ENCODE data around the gene SRSF12. TPM values are rescaled to one million over a fixed set of nuclear protein-coding genes. Genes with fewer than 3 reads are reported as not detected.

Gene SRSF12
- 1 to 10 TPM in 1 of 2 donors, not detected in 1; 1.1 TPM for total RNA-seq

DNA sequence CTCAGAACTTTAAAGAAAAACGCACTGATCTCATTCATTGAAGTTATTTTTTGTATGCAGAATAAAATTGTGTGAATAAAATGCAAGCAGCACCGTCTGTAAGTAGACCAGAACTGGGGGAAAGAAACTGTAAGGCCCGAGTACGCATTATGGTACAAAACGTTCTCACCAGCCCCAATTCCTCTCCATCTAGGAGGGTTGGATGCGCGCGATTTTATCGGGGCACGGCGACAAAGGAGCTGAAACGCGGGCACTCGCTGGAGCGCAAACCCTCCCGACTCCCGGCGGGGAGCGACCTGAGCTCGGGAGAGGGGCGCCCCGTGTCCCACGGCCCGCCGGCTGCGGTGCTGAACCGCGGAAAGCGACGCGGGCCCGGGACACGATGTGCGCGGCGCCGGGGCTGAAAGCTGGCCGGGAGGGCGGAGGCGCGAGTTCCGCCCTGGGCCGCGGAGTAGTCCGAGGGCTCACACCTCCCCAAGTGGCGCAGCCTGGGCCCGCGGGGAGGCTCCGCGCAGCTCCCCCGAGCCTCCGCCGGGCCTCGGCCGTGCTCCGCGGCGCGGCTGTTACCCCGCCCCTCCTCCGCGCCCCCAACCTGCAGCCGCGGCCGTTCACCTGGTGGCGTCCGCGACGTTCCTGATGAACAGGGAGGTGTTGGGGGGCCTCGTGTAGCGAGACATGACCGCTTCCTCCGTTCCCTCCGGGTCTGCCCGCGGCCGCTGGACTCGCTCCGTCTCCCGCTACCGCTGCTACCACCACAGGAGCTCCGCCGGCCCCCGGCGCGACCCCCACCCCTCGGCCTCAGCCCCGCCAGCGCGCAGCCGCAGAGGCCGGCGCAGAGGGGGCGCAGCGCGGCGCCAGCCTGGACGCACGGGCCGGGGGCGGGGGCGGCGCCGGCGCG lies at the start of gene SRSF12:
Gene SRSF12, minus strand, starts transcription at position 861 of the 898 bp plus-strand sequence. Its CDS starts 184 bp downstream, at position 677.
- Mint-ChIP-seq H3K27ac (peak within 1 kb of the TSS; percentile 57), H3K36me3 (ENCODE audit: low read depth) (no peaks in the 10 kb centered on the region), H3K4me3 (peak within 1 kb of the TSS; percentile 85), H3K9me3 (no peaks in the 10 kb centered on the region), H3K27me3 (peaks cover 6% of the 10 kb centered on the region), H3K4me1 (peaks cover 6% of the 10 kb centered on the region)
- ATAC-seq (replicated peaks), result peak; percentile 91

DNA sequence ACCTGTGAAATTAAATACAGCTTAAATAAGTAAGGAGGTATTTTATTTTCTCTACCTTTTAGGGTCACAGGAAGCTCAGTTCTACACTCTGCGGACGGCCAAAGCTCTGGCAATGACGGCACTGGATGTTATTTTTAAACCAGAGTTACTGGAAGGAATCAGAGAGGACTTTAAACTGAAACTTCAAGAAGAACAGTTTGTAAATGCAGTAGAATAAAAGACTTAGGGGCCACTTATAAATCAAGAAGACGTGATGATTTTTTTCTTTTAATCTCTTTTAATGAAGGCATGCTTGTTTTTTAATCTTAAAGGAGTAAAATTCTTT lies 44.1 kb upstream of the SRSF12 start:
- Mint-ChIP-seq H3K27me3 (no peaks in the 10 kb centered on the region), H3K27ac (no peak overlapping the region), H3K4me1 (no peaks in the 10 kb centered on the region), H3K4me3 (no peak overlapping the region), H3K9me3 (no peaks in the 10 kb centered on the region), H3K36me3 (ENCODE audit: low read depth) (peaks cover 64% of the 10 kb centered on the region)
- no peak for ATAC-seq (replicated peaks)

DNA sequence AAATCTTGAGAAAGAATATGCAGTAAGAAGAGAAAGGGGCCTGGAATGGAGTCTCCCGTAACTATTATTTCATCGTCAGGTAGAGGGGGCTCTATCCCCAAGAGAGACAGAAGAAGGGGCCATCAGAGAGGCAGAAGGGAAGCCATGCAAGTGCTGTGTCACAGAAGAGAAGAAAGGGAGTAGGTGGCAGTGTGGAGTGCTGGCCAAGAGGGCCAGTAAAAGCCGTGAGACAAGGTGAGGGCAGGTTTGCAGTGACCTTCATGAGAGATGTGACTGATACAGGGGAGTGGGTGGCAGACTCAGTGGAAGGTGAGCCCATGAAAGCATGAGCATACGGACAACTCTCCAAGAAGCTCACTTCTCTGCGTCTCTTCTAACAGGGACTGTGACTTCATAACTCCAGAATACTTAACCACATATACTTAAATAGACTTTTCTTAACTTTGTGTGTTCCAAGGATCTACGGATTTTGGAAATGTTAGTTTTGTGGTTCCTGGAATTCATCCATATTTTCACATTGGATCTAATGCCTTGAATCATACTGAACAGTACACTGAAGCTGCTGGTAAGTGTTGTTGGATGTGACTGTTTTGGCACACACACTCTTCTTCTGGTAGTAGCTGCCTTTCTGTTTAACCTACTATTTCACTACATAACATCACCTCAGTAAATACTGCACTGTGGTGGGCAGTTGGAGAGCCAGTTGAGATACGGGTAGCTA lies 43.6 kb upstream of the SRSF12 start:
- peak; percentile 14 for ATAC-seq (replicated peaks)
- Mint-ChIP-seq H3K27me3 (no peaks in the 10 kb centered on the region), H3K36me3 (ENCODE audit: low read depth) (peaks cover 67% of the 10 kb centered on the region), H3K4me3 (no peak overlapping the region), H3K27ac (no peak overlapping the region), H3K9me3 (no peaks in the 10 kb centered on the region), H3K4me1 (no peaks in the 10 kb centered on the region)

DNA sequence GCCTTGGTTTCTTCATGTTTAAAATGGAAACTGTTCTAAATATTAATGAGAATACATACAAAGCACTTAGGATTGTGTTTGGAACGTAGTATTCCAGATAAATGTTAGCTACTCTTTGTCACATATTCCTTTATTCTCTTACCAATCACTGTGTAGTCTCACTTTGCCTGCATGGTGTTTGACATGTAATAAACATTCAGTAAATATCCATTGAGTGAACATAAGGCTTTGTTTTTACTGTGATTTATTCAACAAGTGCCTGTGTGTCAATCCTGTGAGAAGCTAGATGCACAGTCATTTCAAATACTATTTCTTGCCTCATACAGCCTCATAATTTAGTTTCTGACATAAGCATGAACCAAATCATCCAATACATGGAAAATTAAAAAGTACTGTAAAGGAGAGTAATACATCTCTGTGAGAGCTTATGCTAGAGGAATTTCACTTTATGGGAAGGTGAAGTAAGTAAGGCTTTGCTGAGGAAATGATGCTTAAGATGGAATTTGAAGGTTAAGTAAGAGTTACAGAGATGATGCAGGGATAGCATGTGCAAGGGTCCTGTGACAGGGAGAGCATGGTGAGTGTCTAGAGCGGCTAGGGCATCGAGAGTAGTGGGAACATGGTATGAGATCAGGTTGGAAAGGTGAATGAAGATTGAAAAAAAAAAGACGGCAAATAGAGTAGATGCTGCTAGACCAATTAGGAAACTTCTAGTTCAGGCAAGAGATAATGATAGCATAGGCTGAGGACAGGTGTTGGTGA lies 42.6 kb upstream of the SRSF12 start:
- Mint-ChIP-seq H3K27me3 (no peaks in the 10 kb centered on the region), H3K27ac (no peak overlapping the region), H3K9me3 (no peaks in the 10 kb centered on the region), H3K36me3 (ENCODE audit: low read depth) (peaks cover 72% of the 10 kb centered on the region), H3K4me1 (no peaks in the 10 kb centered on the region), H3K4me3 (no peak overlapping the region)
- no peak for ATAC-seq (replicated peaks)

DNA sequence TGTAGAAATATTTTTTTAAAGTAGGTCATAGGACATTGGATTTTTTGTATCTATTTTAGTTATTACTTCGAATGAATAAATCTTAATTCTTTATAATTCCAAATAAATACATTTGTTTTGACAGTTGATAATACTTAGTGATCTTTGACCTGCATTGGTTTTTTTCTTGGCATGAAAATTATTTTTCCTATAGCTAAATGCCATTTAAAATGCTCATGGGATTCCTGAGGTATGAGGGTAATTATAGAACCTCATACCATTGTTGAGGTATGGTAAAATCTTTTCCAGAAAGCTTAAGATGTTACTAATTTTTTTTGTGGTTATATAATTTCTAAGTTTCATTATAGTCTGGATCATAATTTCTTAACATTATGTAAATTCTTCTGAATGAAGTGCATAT lies 36.3 kb upstream of the SRSF12 start:
- Mint-ChIP-seq H3K27ac (no peak overlapping the region), H3K4me3 (no peak overlapping the region), H3K27me3 (no peaks in the 10 kb centered on the region), H3K9me3 (no peaks in the 10 kb centered on the region), H3K4me1 (no peaks in the 10 kb centered on the region), H3K36me3 (ENCODE audit: low read depth) (peaks cover 63% of the 10 kb centered on the region)
- no peak for ATAC-seq (replicated peaks)

DNA sequence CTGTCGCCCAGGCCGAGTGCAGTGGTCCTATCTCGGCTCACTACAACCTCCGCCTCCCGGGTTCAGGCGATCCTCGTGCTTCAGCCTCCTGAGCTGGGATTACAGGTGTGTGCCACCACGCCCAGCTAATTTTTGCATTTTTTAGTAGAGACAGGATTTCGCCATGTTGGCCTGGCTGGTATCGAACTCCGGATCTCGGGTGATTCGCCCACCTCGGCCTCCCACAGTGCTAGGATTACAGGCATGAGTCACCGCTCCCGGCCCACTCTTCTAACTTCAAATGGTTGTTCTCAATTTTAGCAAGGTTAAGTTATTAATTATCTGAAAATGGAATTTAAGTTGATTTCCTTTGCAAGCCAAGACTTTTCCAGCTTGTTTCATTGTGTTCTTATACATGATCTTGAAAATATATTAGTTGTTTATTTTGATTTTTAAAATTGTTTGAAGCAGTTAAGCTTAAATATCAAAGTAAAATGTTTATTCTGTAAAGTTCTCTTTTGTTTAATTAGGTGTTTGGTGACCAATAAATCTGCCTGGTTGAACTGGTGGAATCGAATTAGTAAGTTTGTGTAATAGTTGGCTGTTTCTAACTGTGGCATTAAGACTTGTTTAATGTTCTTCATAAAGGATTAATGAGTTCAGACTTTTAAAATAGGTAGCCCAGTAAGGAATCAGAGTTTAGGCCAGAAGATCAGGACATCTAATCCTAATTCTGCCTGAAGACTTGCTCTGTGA lies 30.3 kb upstream of the SRSF12 start:
- Mint-ChIP-seq H3K4me1 (peaks cover 15% of the 10 kb centered on the region), H3K9me3 (no peaks in the 10 kb centered on the region), H3K27me3 (no peaks in the 10 kb centered on the region), H3K27ac (no peak overlapping the region), H3K36me3 (ENCODE audit: low read depth) (peaks cover 46% of the 10 kb centered on the region), H3K4me3 (peak overlapping the region; percentile 45)
- no peak for ATAC-seq (replicated peaks)

DNA sequence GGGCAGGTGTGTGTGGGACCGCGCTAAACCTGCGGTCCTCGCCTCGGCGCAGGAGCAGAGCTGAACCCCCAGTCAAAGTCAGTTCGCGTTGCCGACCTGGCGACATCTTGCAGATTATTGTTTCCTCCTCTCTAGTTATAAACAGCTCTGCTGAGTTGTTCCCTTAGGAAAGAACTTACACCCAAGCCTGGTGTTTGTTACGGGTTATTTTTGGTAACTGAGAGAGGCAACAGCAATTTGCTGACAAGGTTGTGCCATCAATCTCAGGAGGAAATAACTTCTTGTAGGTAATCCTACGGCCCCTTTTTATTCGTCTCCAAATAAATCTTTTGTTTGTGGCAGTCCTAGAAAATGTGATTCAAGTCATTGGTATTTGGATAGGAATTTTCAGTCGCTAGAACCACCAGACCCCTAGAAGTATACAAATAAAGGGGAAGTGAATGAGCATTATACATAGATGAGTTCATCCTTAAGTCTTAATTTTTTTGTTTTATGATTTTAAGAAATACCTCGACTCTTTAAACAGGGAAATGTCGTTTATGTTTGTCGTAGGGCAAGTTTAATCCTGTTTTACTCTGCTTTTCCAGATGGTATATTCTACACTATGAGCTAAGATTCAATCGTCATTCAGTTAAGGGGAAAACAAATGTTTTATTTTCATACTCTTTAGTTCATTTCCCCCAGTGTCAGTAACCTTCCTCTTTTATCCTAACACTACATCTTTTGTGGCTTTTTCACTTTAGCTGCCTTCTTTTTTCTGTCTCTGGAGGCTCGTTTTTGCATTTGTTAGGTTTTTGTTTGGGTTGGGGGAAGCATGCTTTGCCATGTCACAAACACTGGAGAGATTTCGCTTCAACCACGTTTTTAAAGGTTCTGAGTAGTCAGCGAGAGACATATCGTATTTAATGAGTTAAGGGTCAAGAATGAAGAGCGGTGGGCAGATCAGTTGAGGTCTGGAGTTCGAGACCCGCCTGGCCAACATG lies 29.1 kb upstream of the SRSF12 start:
- peaks cover 15% of the 10 kb centered on the region for H3K4me1 Mint-ChIP-seq
- H3K27ac Mint-ChIP-seq, result peak overlapping the region; percentile 47
- ATAC-seq (replicated peaks), result peak; percentile 20
- H3K36me3 Mint-ChIP-seq (ENCODE audit: low read depth), result peaks cover 39% of the 10 kb centered on the region
- no peaks in the 10 kb centered on the region for H3K9me3 Mint-ChIP-seq
- peak overlapping the region; percentile 81 for H3K4me3 Mint-ChIP-seq
- no peaks in the 10 kb centered on the region for H3K27me3 Mint-ChIP-seq

DNA sequence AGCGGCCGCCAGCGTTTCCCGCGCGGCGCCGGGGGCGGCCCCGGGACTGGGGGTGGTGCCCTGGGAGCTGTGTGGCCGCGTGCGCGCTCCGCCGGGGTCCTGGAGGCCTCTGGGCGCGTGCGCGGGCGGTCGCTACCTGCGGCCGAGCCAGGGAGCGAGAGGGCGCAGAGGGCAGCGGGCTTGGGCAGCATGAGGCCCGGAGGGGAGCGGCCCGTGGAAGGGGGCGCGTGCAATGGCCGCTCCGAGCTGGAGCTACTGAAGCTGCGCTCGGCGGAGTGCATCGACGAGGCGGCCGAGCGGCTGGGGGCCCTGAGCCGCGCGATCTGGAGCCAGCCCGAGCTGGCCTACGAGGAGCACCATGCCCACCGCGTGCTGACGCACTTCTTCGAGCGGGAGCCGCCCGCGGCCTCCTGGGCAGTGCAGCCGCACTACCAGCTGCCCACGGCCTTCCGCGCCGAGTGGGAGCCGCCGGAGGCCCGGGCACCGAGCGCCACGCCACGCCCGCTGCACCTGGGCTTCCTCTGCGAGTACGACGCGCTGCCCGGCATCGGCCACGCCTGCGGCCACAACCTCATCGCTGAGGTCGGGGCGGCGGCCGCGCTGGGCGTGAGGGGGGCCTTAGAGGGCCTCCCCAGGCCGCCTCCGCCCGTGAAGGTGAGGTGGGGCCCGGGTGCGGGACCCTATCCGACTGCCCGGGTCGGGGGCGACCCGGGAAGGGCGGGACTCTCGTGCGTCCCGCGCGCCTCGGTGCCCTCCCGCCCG lies 28.3 kb upstream of the SRSF12 start, which contains the start of gene PM20D2:
Gene PM20D2, plus strand, starts transcription at position 100 of the 762 bp plus-strand sequence. Its CDS starts 90 bp downstream, at position 190.
- Mint-ChIP-seq H3K4me3 (peak within 1 kb of the TSS; percentile 95), H3K9me3 (no peaks in the 10 kb centered on the region), H3K36me3 (ENCODE audit: low read depth) (peaks cover 31% of the 10 kb centered on the region), H3K27ac (peak within 1 kb of the TSS; percentile 98), H3K27me3 (no peaks in the 10 kb centered on the region), H3K4me1 (peaks cover 15% of the 10 kb centered on the region)
- peak; percentile 68 for ATAC-seq (replicated peaks)

DNA sequence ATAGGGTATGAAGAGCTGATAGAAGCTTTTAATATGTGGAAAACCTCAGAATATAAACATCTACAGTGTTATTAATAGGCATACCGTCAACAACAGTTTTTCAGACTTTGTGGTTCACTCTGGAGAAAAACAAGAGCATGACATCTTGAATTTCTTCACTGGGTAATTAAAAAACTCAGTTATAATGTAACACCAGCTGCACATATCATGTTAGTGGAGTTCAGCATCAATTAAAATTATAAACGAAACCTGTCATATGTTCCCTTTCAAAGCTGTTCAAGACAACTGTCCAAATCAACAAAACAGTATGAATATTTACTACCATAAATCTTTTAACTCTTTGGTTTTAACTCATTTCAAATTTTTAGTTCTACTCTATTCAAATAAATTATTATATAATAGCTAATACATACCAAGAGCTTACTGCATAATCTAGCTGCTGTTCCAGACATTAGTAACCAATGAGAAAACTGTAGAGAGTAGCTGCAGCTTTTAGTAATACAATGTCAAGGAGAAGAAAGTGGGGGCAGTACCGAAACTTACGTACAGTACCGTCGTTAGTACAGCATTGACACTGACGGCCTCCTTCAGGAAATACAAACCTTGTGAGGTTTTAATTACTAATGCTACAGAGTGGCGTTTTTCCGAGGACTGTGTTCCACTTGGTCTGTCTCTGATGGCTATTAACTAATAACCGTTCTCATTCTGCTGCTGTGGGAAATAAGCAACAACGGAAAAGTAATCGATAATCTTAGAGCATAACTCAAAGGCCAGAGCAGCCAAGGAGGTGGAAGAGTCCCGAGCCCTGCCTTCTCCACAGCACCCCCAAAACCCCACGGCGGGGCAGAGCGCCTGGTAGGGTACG lies 27.5 kb upstream of the SRSF12 start:
- peaks cover 30% of the 10 kb centered on the region for H3K36me3 Mint-ChIP-seq (ENCODE audit: low read depth)
- peak overlapping the region; percentile 95 for H3K4me3 Mint-ChIP-seq
- peak overlapping the region; percentile 98 for H3K27ac Mint-ChIP-seq
- no peaks in the 10 kb centered on the region for H3K9me3 Mint-ChIP-seq
- peak; percentile 86 for ATAC-seq (replicated peaks)
- H3K27me3 Mint-ChIP-seq, result no peaks in the 10 kb centered on the region
- peaks cover 15% of the 10 kb centered on the region for H3K4me1 Mint-ChIP-seq

DNA sequence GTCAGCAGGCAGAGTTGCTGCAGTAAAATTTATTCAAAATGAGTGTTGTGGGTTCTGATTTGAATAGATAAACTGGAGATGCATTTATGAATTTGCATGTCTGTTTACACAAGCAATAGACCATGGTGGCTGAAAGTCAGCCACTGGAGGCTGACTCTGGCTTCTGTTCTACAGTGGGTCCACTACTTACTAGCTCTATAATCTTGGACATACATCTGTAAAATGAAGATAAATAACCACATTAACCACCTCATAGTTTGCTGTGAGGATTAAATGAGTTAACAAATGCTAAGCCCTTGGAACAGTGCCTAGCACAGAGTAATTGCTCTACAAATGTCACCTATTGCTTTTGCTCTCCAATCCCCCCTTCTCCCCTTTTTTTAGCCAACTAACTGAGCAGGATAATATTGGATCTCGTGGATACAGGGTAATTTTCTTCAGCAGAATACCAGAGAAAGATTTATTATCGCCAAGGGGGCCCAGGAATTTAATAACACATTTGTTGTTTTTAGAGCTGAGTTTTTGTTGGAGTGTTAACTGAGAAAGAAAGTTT lies 26.6 kb upstream of the SRSF12 start:
- peak overlapping the region; percentile 95 for H3K4me3 Mint-ChIP-seq
- no peaks in the 10 kb centered on the region for H3K9me3 Mint-ChIP-seq
- H3K4me1 Mint-ChIP-seq, result peaks cover 15% of the 10 kb centered on the region
- H3K27ac Mint-ChIP-seq, result peak overlapping the region; percentile 51
- peaks cover 23% of the 10 kb centered on the region for H3K36me3 Mint-ChIP-seq (ENCODE audit: low read depth)
- H3K27me3 Mint-ChIP-seq, result no peaks in the 10 kb centered on the region
- peak; percentile 37 for ATAC-seq (replicated peaks)

DNA sequence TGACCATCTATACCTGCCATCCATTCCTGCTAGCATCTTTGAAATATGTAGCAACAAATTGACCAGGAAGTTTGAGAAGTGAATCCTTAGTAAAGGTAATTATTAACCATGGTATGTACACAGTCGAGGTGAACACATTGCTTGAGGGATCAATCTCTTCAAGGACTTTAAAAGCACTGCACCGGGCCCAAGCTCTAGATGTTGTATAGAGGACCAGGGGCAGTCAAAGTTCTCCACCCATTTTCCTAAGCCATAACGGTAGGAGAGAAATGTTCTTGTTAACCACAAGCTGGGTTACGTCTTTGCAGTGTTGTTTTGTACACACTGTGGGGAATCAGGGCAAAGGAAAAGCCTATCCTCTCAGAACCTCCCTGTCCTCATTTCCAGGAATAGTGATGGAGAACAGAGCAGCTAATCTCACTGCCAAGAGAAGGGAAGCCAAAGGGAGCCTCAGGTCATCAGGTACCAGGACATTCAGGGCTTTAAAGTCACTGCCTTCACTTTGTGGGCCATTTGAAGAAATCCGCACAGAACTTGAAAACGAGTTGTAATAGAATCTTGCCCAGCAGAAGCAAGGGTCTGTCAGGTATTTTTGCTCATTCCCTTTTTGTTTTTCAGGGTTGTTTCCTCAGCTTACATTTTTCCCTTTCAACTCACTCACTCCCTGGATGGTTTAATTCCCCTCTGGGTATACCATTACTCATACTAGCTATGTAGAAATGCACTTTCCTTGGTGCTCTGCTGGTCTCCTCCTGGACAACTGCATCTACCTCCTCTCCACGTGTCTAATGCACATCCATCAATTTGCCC lies 22.7 kb upstream of the SRSF12 start:
- H3K9me3 Mint-ChIP-seq, result no peaks in the 10 kb centered on the region
- H3K4me3 Mint-ChIP-seq, result no peak overlapping the region
- H3K27me3 Mint-ChIP-seq, result no peaks in the 10 kb centered on the region
- H3K36me3 Mint-ChIP-seq (ENCODE audit: low read depth), result peaks cover 2% of the 10 kb centered on the region
- ATAC-seq (replicated peaks), result no peak
- H3K27ac Mint-ChIP-seq, result no peak overlapping the region
- no peaks in the 10 kb centered on the region for H3K4me1 Mint-ChIP-seq

All from activated T-helper 17 cell treated with anti-CD3 and anti-CD28 coated beads, Interleukin-2, amount 50 U/mL, for 72 hours (primary cell).